ENCODE measurements around the gene VIPR1.

The VIPR1 gene

GRCh38 chr3:42547401-42547945 is 45.0 kb downstream of the VIPR1 start:
- H3K36me3 ChIP-seq (replicated peaks; ENCODE audit: insufficient read depth, low read length), result no peaks in the 10 kb centered on the region

GRCh38 chr3:42549131-42549530 is 46.7 kb downstream of the VIPR1 start:
- Histone ChIP-seq H3K4me2 (ENCODE audit: low read depth, low read length) (no peak overlapping the region), H3K9ac (ENCODE audit: low read length) (no peak overlapping the region), H4K20me1 (ENCODE audit: insufficient read depth, low read length) (no peaks in the 10 kb centered on the region), H3K4me1 (ENCODE audit: low read length) (no peaks in the 10 kb centered on the region), H3F3A (ENCODE audit: insufficient read depth, low read length) (no peaks in the 10 kb centered on the region), H3K79me2 (ENCODE audit: low read length) (no peaks in the 10 kb centered on the region), H2AFZ (ENCODE audit: low read length) (no peak overlapping the region), H3K27me3 (replicated peaks; ENCODE audit: insufficient read depth, low read length) (no peaks in the 10 kb centered on the region), H3K27ac (ENCODE audit: low read length) (no peak overlapping the region), H3K4me3 (ENCODE audit: low read length) (no peak overlapping the region), H3K9me3 (replicated peaks; ENCODE audit: insufficient read depth, low read length) (no peaks in the 10 kb centered on the region), H3K9me2 (replicated peaks; ENCODE audit: insufficient read depth, low read length) (no peaks in the 10 kb centered on the region), H3K36me3 (replicated peaks; ENCODE audit: insufficient read depth, low read length) (no peaks in the 10 kb centered on the region)
- no peak for TF ChIP-seq EZH2 (optimal IDR thresholded peaks at IDR 0.05; ENCODE audit: low read depth, low read length)
- no peak for TF ChIP-seq CTCF (IDR thresholded peaks at IDR 0.05; ENCODE audit: low read length)
- no peak for TF ChIP-seq EZH2phosphoT487 (IDR thresholded peaks at IDR 0.05; ENCODE audit: low read length)
- no peak for DNase-seq

More at GRCh38 chr3:42547401-42547945, 45.0 kb downstream of the VIPR1 start:
- Histone ChIP-seq H2AFZ (ENCODE audit: low read length) (no peak overlapping the region), H3K4me2 (ENCODE audit: low read depth, low read length) (no peak overlapping the region), H3K27me3 (replicated peaks; ENCODE audit: insufficient read depth, low read length) (no peaks in the 10 kb centered on the region), H3K27ac (ENCODE audit: low read length) (no peak overlapping the region), H4K20me1 (ENCODE audit: insufficient read depth, low read length) (no peaks in the 10 kb centered on the region), H3K9me3 (replicated peaks; ENCODE audit: insufficient read depth, low read length) (no peaks in the 10 kb centered on the region), H3F3A (ENCODE audit: insufficient read depth, low read length) (no peaks in the 10 kb centered on the region), H3K9me2 (replicated peaks; ENCODE audit: insufficient read depth, low read length) (no peaks in the 10 kb centered on the region), H3K4me3 (ENCODE audit: low read length) (no peak overlapping the region), H3K4me1 (ENCODE audit: low read length) (no peaks in the 10 kb centered on the region), H3K79me2 (ENCODE audit: low read length) (no peaks in the 10 kb centered on the region), H3K9ac (ENCODE audit: low read length) (no peak overlapping the region)
- TF ChIP-seq EZH2 (optimal IDR thresholded peaks at IDR 0.05; ENCODE audit: low read depth, low read length), result no peak
- peak; percentile 98 for TF ChIP-seq CTCF (IDR thresholded peaks at IDR 0.05; ENCODE audit: low read length)
- no peak for TF ChIP-seq EZH2phosphoT487 (IDR thresholded peaks at IDR 0.05; ENCODE audit: low read length)
- peak; percentile 53 for DNase-seq

- no peaks in the 10 kb centered on the region for H3K9me3 ChIP-seq (replicated peaks; ENCODE audit: insufficient read depth, low read length)
- H3K9ac ChIP-seq (ENCODE audit: low read length), result no peak overlapping the region
- H3K4me2 ChIP-seq (ENCODE audit: low read depth, low read length), result no peak overlapping the region
- TF ChIP-seq CTCF (IDR thresholded peaks at IDR 0.05; ENCODE audit: low read length) (no peak), EZH2 (optimal IDR thresholded peaks at IDR 0.05; ENCODE audit: low read depth, low read length) (no peak), EZH2phosphoT487 (IDR thresholded peaks at IDR 0.05; ENCODE audit: low read length) (no peak)
- DNase-seq, result no peak
- no peaks in the 10 kb centered on the region for H3K79me2 ChIP-seq (ENCODE audit: low read length)
- H2AFZ ChIP-seq (ENCODE audit: low read length), result no peak overlapping the region
- no peaks in the 10 kb centered on the region for H3K9me2 ChIP-seq (replicated peaks; ENCODE audit: insufficient read depth, low read length)
- no peaks in the 10 kb centered on the region for H3K27me3 ChIP-seq (replicated peaks; ENCODE audit: insufficient read depth, low read length)
- H4K20me1 ChIP-seq (ENCODE audit: insufficient read depth, low read length), result no peaks in the 10 kb centered on the region
- H3K4me1 ChIP-seq (ENCODE audit: low read length), result no peaks in the 10 kb centered on the region
- no peaks in the 10 kb centered on the region; the same call in 1 of the 2 replicates for H3K36me3 ChIP-seq (replicated peaks; ENCODE audit: insufficient read depth, low read length)
- H3K27ac ChIP-seq (ENCODE audit: low read length), result no peak overlapping the region
- no peak overlapping the region for H3K4me3 ChIP-seq (ENCODE audit: low read length)
- H3F3A ChIP-seq (ENCODE audit: insufficient read depth, low read length), result no peaks in the 10 kb centered on the region
Measured at GRCh38 chr3:42550250-42550649, 47.8 kb downstream of the VIPR1 start.
